ENCODE measurements around the gene KIF6.

DNA sequence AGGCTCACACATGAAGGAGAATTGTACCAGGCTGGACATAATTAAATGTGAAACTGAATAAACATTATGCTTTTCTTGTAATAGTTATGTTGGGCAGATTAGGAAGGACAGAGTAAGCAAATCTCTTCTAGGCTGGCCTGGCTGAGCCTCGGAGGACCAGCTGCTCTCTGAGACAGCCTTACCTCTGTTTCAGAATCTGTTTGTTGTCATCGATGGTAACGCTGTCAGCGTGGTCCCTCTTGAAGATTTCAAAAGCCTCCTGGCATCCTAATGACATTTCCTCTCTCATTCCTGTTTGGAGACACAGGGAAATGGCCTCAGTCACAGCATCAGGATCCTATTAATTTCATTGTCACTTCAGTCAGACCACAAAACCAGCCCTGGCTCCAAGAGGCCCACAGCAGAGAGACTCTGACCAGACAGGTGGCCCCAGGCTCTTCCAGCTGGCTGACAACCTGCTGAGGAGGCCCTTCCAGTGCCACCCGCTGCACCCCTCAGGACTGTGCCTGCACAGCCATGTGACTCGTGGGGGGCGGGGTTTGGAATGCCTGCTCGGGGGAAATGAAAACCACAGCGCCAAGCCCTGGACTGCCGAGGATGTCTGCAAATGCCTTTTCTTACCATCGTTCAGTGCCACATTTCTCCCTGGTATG is 294.2 kb downstream of the KIF6 start:
- TF ChIP-seq, protein P1, sequence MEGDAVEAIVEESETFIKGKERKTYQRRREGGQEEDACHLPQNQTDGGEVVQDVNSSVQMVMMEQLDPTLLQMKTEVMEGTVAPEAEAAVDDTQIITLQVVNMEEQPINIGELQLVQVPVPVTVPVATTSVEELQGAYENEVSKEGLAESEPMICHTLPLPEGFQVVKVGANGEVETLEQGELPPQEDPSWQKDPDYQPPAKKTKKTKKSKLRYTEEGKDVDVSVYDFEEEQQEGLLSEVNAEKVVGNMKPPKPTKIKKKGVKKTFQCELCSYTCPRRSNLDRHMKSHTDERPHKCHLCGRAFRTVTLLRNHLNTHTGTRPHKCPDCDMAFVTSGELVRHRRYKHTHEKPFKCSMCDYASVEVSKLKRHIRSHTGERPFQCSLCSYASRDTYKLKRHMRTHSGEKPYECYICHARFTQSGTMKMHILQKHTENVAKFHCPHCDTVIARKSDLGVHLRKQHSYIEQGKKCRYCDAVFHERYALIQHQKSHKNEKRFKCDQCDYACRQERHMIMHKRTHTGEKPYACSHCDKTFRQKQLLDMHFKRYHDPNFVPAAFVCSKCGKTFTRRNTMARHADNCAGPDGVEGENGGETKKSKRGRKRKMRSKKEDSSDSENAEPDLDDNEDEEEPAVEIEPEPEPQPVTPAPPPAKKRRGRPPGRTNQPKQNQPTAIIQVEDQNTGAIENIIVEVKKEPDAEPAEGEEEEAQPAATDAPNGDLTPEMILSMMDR (conservative IDR thresholded peaks at IDR 0.05; ENCODE audit: low read depth, low read length), result no peak
- TF ChIP-seq EZH2 (IDR thresholded peaks at IDR 0.05; ENCODE audit: borderline replicate concordance, low read depth, low read length, poor library complexity, severe bottlenecking), result no peak
